ENCODE measurements around the gene MRPS27. TPM values are rescaled to one million over a fixed set of nuclear protein-coding genes. Genes with fewer than 3 reads are reported as not detected.

Gene MRPS27
- total RNA-seq, 1 donor from 2014 or later: 57.5 TPM

DNA sequence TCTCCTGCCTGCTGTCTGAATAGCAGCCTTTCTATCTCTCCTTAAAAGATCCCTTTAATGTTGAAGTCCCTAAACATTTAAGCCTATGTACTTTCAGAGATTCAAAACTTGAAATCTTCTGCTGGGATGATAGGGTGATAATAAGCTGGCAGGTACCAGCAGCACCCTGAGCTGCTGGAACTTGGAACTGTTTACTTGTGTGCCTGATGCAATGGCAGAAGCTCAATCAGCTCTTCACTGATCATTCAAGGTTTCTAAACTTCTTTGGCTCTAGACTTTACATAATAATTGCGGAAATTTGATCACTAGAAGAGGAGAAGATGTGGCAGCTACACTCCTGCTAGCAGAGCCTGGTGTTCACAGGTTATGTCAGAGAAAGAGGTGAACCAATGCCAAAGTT lies 27.6 kb downstream of the MRPS27 start:
- intact Hi-C loops (cut with micrococcal nuclease): no loop called here

DNA sequence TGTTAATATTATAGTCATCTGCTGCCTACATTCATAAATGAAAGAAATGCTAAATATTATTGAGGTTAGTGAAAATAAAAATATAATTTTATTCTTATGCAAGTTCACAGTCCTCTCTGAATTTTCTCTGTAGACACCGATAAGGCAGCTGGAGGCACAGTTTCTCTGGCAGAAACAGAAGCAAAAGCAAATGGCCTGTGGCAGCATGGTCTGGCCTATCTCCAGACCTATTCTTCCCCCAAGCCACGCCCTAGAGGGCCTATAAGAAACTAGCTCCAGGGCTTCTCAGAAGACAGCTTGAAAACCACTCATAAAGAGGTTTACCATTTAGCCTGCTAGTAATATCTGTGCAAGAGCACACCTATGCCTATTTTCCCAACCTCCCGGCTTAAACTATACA lies 28.4 kb downstream of the MRPS27 start:
- intact Hi-C loops (cut with micrococcal nuclease): no loop called here

DNA sequence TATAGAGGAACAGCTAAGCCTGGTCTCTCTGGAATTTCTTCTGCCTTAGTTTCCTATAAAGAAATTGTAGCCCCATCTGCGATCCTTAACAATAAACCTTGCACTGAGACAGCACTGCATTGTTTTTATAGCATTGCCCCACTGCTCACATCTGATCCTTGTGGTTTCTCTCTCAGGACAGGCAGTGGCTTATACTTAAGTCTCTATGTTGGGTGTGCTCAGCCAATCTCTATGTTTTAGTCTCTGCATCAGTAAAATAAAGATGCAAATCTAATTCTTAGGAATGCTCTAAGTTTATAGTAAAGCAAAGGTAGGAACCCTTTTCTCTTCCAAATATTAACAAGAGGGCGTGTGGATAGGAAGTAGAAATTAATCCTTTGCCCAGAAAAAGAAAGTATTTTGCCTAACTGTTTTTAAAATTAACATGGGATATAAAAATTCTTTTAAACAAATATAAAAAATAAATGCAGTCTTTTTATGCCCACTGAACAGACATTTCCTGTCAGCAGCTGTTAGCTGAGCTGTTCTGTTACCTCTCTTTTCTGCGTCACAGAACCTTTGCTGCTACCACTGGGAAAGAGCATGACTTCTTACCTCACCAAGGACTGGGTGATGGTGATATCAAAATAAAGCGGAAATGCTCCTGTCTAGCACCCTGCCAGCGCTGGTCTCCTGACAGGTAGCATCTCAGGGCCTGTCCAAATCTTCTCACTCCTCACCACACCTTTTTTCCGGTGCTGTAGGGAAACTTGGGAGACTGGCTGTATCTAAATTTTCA lies 29.5 kb downstream of the MRPS27 start:
- intact Hi-C loops (cut with micrococcal nuclease): no loop called here

DNA sequence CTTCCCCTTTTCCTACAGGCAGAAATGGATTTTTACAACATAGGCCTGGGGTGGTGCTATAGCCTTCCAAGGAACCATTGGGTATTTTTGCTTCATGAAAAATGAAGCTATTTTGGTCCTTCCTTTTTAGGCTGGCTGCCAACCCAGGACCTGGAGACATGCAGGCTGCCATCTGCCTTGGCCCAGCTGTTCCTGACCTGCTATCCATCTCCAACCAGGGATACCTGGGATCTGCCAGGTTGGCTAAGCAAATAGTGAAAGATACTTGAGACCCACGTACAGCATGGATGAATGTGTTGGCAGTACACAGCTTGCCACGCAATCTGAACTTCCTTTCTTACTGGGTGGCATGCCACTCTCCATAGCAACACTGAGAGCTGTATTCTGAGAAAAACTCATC lies 31.1 kb downstream of the MRPS27 start:
- intact Hi-C loops (cut with micrococcal nuclease): no loop called here

DNA sequence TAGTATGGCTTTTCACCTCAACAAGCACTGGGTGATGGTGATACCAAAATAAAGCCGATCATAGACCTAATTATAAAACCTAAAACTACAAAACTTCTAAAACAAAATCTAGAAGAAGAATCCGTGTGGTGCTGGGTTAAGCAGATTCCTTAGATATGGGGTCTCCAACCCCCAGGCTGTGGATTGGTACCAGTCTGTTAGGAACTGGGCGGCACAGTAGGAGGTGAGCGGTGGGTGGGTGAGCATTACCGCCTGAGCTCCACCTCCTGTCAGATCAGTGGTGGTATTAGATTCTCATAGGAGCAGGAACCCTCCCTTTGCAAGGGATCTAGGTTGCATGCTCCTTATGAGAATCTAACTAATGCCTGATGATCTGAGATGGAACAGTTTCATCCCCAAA lies 33.2 kb downstream of the MRPS27 start:
- intact Hi-C loops (cut with micrococcal nuclease): no loop called here

DNA sequence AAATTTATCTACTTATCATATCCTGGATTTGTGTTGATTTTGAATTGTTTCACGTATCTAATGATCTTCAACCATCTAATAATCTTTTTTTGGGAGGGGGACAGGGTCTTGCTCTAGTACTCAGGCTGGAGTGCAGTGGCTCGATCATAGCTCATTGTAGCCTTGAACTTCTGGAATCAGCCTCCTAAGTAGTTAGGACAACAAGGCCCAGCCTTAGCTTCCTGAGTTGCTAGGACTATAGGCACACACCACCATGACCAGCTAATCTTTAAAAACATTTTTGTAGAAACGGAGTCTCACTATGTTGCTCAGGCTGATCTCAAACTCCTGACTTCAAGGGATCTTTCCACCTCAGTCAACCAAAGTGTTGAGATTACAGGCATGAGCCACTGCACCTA lies 34.6 kb downstream of the MRPS27 start:
- intact Hi-C loops (cut with micrococcal nuclease): no loop called here

DNA sequence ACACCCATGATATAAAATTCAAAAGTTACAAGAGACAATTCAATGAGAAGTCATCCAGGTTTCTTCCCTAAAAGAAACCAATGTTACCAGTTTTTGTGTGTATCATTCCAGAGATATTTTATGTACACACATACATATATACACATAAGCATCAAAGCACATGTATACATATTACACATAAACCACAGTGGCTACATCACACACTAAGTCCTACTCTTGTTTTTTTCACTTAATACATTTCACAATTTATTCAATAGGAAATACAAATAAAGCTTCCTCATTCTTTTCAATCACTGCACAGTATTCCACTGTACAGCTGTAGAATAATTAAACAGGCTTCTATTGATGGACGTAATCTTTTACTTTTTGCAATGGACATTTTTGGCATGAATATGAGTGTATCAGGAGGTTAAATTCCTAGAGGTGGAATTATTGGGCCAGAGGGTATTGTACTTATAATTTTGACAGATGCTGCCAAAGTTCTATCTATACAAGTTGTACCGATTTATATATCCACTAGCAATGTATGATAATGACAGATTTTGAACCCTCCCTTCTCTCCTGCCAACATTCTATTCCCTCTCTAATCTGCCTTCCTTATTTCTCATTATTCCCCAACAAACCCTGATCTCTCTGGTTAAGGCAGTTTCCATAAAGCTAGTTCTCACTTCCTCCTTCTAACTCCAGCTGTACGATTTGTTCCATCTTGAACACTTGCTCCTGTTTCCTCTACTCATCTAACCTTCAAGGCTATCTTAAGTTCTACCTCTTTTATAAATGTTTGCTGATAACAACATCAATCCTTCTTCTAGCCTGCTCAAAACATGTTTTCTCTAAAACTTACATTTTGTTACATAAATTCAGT lies 35.2 kb downstream of the MRPS27 start:
- intact Hi-C loops (cut with micrococcal nuclease): no loop called here

DNA sequence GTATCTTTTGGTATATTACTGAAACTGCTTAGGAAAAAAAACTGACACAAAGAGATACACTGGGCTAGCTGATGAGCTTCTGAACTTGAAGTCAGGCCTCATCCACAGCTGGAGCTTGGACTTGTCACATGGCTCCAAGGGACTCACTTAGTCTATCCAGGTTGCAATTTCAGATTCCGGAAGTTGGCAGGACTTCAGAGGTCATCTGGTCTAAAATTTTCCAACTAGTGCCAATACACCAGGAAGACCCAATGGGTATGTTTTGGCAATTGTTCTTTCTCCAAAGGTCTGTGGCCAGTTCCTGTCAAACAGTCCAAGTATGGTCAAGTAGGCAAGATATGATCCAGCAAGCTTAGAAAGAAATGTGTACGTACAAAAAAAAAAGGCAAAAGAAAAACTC lies 36.7 kb downstream of the MRPS27 start:
- intact Hi-C loops (cut with micrococcal nuclease): no loop called here

DNA sequence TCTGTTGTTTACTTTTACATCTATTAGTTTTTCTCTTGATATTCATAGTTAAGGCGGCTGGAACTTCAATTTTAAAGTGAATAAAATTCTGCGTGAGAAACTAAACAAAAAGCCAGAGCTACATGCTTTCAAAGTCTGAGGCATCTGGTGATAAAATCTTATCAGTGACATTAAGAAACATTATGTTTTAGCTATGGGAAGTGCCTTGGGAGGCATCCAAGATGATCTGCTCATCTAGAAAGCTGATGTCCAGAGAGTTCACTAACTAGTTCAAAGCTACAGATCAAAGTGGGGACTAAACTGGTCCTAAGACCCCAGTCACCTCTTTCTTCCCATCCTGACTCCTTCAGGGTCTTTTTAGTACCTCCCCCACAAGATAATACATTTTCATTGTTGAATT lies 37.2 kb downstream of the MRPS27 start:
- intact Hi-C loops (cut with micrococcal nuclease): no loop called here

DNA sequence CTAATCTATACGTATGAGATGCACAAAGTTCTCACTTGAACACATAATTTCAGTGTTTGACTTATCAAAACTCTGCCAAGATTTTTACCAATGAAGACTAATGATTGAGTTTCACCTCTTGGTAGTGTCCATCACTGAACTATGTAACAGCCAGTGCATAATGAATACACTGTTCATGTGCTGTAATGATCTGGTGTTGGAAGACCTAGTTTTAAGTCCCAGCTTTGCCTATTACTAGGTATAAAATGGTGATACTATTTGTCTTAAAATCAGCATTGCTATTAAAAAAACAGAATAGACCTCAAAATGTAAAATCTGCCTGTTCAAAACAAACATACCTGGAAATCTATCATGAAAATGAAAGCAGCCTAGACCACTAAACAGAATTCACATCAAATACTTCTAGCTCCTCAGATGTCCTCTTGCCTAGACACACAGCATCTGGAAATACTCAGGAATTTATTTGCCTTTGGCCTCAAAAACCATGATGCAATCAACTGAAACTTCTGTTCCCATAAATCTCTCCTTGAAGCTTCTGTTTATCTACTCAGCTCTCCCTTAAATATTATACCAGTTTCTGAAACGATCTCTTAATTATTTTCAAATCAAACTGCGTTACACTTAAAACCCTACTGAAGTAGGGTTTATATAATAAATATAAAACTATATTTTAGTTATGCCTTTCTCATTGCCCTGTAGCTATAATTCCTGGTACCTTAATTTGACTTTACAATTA lies 38.1 kb downstream of the MRPS27 start:
- intact Hi-C loops (cut with micrococcal nuclease): no loop called here

DNA sequence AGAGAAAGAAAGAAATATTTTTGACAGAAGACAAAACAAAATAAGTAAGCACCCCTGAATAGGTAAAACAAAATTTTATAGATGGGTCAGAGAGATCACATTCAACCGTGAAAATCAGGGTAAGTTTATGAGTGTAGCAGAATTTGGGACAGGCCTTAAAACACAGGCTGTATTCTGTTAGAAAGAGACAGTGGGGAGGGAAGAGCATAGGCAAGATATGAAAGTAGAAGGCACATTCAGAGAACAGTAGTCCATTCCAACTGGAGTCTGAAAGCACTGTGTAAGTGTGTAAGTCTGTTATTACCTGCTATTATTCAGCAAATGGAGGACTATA lies 38.6 kb downstream of the MRPS27 start:
- intact Hi-C loops (cut with micrococcal nuclease): no loop called here

DNA sequence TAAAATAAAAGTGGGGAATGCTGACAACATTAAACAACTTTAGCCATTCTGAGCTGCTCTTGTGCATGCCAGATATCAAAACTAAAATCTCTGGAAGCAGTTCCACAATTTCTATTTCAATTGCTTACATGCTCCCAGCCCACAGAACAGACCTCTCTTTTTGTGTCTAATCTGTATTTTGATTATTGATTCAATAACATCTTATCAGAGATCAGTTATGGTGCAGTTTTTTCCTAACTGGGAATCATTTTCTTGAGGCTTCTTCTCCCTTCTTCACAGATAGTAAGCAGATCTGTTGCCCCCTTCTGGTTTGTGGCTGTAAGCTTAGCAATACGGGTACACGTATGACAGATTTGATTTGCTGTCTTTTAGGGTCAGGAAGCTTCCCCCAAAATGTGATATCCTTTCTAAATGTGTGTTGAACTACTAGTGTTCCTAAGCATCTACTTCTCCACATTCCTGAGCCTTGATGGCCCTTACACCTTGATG lies 39.4 kb downstream of the MRPS27 start:
- intact Hi-C loops (cut with micrococcal nuclease): no loop called here

DNA sequence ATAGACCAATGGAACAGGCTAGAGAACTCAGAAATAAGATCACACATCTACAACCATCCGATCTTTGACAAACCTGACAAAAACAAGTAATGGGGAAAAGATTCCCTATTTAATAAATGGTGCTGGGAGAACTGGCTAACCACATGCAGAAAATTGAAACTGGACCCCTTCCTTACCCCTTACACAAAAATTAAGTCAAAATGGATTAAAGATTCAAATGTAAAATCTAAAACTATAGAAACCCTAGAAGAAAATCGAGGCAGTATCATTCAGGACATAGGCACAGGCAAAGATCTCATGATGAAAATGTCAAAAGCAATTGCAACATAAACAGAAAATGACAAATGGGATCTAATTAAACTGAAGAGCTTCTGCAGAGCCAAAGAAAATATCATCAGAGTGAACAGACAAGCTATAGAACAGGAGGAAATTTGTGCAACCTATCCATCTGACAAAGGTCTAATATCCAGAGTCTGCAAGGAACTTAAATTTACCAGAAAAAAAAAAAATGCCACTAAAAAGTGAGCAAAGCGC lies 43.8 kb downstream of the MRPS27 start:
- intact Hi-C loops (cut with micrococcal nuclease): no loop called here

DNA sequence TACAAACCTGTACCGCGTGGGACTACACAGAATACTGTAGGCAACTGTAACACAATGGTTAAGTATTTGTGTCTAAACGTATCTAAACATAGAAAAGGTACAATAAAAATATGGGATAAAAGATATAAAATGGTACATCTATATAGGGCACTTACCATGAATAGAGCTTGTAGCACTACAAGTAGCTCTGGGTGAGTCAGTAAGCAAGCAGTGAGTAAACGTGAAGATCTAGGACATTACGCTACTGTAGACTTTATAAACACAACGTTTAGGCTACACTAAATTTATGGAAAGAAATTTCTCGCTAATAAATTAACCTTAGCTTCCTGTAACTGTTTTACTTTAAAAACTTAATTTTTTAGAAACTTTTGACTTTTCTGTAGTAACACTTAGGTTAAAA lies 46.5 kb downstream of the MRPS27 start:
- intact Hi-C loops (cut with micrococcal nuclease): no loop called here

DNA sequence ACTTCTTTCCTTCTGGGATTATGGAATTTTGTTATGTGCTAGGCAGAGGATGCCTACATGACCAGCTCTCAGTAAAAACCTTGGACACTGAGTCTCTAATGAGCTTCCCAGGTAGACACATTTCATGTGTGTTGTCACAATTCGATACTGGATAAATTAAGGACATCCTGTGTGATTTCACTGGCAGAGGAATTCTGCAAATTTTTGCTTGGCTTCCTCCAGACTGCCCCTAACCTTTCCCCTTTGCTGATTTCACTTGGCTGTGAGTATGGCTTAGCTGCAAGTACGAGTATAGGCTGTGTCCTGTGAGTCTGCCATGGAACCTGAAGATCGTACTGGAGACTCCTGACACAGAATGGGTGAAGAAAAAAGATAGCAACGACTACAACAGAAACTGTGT lies 47.6 kb downstream of the MRPS27 start:
- intact Hi-C loops (cut with micrococcal nuclease): no loop called here

DNA sequence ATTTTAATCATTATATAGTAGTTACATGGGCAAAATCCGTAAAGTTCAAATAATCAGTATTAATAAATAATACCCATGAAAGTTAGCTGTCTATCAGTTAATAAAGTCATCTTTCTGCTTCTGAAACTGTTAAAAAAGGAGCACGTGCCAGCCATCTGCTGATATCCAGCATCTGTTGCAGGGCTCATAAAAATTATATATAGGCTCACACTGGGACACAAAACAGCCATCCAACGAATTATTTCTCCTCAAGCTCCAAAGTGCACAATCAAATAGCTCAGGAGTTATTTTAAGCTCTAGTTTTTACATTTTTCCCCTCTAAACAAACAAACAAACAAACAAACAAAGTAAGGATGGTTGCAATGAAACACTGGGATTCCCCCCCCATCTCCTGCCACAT lies 48.3 kb downstream of the MRPS27 start:
- intact Hi-C loops (cut with micrococcal nuclease): no loop called here

DNA sequence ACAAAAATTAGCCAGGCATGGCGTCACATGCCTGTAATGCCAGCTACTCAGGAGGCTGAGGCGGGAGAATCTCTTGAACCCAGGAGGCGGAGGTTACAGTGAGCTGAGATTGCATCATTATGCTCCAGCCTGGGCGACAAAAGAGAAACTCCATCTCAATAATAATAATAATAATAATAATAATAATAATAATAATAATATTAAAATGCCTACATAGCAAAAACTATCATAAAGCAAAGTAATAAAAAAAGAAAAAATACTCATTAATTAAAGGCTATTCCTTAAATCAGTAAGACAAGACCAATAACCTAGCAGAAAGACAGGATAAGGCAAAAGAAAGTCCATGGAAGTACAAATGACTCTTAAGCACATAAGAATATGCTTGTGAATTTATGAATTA lies 50.0 kb downstream of the MRPS27 start:
- intact Hi-C loops (cut with micrococcal nuclease): no loop called here

DNA sequence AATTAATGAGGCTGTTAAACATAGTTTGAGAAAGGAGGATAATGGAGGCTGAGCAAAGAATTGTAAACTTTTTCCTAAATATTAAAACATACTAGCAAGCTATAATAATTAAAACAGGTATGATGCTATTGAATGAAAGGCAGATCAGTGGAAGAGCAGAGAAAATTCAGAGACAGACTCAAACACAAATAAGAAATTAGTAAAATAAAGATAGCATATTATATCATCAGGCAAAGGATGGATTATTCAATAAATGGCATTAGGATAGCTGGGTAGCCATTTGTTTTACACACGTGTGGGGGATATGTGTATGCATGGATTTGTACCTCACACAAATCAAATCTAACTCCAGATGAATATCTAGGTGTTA lies 50.6 kb downstream of the MRPS27 start:
- intact Hi-C loops (cut with micrococcal nuclease): loop anchor here (1.0 to 10.0 kb wide), 3 partner anchors 35 to 245 kb away; no protein-coding TSS in a partner anchor

DNA sequence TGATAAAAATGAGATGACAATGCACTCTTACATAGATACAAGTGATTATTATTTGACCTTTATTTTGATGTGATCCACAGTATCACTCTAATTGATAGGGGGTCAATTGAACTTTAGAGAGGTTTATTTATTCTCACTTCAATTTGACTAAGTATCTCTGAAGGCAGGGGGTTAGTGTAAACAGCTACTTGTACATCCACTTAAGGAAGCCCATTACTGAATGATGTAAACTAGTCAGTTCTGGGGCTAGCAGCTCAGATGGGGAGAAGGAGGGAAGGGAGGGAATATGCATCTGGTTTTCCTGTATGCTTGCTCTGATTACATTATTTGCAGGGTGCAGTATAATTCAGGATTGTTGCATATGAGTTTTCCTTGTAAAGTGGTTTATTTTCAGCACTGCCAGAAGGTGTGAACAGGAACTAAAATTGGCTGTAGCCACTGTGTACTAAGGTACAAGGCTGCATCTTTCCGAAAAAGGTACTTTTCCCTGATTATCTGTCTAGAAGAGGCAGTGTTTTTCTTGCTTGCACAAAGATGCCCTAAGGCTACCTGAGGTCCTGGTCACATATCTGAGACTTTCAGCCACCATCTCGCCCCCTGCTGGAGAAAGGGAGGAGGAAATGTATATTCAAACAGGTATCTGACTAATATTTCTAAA lies 51.2 kb downstream of the MRPS27 start:
- intact Hi-C loops (cut with micrococcal nuclease): loop anchor here (1.0 to 10.0 kb wide), 3 partner anchors 34 to 244 kb away; no protein-coding TSS in a partner anchor

DNA sequence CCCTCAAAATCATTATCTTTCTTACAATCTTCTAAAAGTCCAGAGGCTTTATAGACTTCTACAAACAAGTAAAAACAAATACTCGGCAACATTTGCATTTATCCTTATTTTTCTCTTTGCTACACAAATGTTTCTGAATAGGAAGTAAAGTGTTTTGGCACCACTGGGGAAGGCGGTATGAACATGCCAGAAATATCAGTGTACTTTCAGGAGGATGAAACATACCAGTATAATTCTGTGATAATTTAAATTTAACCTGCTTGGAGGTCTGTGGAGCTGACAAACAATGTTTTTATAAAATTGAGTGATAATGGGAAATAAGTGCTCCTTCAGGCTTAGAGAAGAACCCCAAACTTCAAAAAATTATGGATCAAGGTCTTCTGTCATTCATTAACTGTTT lies 51.8 kb downstream of the MRPS27 start:
- intact Hi-C loops (cut with micrococcal nuclease): loop anchor here (2.0 to 10.0 kb wide), 2 partner anchors 33 to 243 kb away; no protein-coding TSS in a partner anchor

DNA sequence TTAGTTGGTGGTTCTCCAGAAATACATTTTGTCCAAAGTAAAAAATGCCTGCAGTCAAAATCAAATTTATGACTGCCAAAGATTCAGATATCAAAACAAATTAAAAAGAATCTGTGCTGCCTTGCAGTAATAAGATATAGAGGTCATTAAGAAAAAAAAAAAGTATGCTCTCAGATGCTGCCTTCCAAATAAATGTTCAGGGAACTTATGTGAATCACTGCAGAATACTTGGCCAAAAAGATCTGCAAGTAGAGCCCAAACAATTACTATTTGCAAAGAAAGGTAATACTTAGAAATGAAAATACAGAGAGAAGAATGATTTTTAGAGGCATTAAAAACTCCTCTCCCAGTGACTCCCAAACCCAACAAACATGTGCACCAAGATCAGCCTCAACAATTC lies 52.4 kb downstream of the MRPS27 start:
- intact Hi-C loops (cut with micrococcal nuclease): loop anchor here (2.0 to 10.0 kb wide), 3 partner anchors 33 to 485 kb away; no protein-coding TSS in a partner anchor

Measured in T-helper 1 cell treated with Interleukin-12 subunit alpha and Interleukin-12 subunit beta and Interleukin-4 antibody, amounts not matched to agents 30 ng/mL and 1 ng/mL, for 36 hours (primary cell).